HCEC 1CT (cell line): ENCODE measurements around the gene RBL1.
A peak's percentile ranks its signal among the peaks of the same experiment; 100 is the strongest.
"Not testable (repeated sequence)": the region's sequence is repeated elsewhere in the genome, so short reads cannot be mapped to it uniquely, and the experiment has no call there.

Experiments
- DNase-seq: peaks from one replicate; pipeline ENCODE4 v3.0.0-alpha.2; 2017

The RBL1 gene

DNA sequence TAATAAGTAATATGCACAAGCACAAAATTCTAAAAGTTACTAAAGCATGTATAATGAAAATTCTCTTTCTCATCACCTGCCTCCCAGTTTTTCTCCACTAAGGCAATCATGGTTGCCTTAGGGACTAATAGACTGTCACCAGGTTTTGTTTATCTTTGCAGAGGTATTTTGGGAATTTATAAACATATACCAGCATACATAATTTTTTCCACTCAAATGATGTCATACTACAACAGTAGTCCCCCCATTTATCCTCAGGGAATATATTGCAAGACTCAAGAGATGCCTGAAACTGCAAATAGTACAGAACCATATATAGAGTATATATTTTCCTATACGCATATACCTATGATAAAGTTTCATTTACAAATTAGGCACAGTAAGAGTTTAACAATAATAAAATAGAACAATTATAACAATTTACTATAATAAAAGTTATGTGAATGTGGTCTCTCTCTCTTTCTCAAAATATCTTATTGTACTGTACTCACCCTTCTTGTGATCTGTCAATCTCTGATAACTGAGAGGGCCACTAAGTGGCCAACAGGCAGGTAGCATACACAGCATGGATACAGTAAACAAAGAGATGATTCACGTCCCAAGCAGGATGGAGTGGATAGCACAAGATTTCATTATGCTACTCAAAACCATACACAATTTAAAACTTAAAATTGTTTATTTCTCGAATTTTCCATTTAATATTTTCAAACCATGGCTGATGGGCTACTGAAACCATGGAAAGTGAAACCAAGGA is 19.7 kb downstream of the RBL1 start:
- DNase-seq = peak; percentile 10

DNA sequence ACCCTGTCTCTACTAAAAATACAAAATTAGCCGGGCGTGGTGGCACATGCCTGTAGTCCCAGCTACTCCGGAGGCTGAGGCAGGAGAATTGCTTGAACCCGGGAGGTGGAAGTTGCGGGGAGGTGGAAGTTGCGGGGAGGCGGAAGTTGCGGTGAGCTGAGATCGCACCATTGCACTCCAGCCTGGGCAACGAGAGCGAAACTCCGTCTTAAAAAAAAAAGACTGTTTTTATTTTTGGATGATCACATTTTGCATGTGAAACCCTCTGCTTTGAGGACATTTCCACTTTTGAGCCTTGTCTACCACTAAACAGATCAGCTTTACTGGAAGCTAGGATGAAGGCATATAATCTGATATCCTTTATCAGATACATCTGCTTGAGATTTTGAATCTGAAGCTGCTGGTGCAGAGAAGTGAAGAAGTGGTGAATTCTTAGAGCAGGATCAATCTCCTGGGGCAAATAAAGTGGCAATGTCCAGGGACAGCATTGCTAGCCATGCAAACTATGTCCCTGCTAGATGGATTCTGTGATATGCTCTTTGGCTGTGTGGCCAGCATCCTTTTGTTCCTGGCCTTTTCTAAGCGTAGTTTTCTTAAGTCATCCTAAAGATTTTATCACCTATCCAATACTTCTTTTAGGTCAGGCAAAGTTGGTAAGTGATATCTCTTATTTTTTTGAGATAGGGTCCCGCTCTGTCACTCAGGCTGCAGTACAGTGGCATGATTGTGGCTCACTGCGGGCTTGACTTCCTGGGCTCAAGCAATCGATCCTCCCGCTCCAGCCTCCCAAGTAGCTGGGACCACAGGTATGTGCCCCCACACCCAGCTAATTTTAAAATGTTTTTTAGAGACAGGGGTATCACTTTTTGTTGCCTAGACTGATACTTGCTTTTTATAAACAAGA is 23.3 kb downstream of the RBL1 start:
- DNase-seq = no peak

GRCh38 chr20:37071481-37071911 is 24.3 kb downstream of the RBL1 start:
- no peak for DNase-seq

GRCh38 chr20:37069563-37069962 is 26.2 kb downstream of the RBL1 start:
- DNase-seq = not testable (repeated sequence)

GRCh38 chr20:37066168-37066567 is 29.6 kb downstream of the RBL1 start:
- no peak for DNase-seq

- DNase-seq = no peak
Measured at GRCh38 chr20:37055276-37055675, 40.5 kb downstream of the RBL1 start.

DNA sequence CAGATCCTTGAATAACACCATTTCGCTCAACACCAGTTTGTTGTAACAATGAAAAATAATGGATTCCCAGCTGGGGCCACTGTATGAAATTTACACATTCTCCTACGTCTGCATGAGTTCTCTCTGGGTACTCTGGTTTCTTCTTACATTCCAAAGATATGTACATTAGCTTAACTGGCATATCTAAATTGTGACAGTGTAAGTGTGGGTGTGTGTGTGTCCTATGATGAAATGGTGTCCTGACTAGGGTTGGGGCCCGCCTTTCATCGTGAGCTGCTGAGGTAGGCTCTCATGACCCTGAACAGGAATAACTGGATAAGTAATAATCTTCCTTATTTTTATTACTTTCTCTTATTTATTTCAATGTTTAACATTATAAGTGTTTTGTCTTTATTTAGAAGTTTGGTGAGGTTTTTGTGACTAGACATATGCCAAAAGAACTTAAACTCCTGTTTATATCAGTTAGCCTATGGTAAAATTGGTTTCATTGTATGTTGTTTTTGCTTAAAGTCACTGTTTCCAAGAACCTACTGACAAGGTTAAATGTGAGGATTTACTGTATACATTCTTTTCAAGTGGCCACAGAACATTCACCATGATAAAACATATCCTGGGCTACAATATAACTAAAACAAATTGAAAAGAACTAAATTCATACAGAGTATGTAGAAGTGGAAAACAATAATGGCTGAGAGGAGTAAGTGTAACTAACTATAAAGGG is 42.4 kb downstream of the RBL1 start:
- DNase-seq = no peak

DNA sequence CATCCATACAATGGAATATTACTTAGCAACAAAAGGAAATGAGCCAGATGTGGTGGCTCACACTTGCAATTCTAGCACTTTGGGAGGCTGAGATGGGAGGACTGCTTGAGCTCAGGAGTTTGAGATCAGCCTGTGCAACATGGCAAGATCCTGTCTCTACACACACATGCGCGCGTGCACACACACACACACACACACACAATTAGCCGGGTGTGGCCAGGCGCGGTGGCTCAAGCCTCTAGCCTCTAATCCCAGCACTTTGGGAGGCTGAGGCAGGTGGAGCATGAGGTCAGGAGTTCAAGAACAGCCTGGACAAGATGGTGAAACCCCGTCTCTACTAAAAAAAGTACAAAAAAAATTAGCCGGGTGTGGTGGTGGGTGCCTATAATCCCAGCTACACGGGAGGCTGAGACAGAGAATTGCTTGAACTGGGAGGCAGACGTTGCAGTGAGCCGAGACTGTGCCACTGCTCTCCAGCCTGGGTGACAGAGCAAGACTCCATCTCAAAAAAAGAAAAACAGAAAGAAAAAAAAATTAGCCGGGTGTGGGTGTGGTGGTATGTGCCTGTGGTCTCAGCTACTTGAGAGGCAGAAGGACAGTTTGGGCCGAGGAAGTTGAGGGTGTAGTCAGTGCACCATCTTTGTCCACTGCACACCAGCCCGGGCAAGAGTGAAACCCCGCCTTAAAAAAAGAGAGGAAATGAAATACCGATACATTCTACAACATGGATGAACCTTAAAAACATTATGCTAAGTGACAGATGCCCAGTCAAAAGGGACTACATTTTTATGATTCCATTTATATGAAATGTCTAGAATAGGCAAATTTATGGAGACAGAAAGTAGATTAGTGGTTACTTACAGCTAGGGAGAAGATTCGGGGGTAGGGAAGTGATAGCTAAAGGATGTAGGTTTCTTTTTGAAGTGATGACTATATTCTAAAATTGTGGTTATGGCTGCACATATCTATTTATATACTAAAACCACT is 52.5 kb downstream of the RBL1 start:
- DNase-seq = no peak

GRCh38 chr20:37039366-37039765 is 56.4 kb downstream of the RBL1 start:
- DNase-seq = not testable (repeated sequence)

DNA sequence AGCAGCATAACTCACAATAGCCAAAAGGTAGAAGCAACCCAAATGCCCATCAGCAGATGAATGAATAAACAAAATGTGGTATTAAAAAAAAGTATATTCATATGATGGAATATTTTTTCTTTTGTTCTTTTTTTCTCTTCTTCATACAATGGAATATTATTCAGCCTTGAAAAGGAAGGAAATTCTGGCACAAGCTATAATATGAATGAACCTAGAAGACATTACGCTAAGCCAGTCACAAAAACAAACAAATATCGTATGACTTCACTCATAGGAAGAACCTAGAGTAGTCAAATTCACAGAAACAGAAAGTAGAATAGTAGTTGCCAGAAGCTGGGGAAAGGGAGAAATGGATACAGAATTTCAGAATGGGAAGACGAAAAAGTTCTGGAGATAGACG is 63.7 kb downstream of the RBL1 start:
- DNase-seq = no peak

- DNase-seq = no peak
Measured at GRCh38 chr20:37020636-37021035, 75.2 kb downstream of the RBL1 start.

- DNase-seq = not testable (repeated sequence)
Measured at GRCh38 chr20:37012631-37013030, 83.2 kb downstream of the RBL1 start.

DNA sequence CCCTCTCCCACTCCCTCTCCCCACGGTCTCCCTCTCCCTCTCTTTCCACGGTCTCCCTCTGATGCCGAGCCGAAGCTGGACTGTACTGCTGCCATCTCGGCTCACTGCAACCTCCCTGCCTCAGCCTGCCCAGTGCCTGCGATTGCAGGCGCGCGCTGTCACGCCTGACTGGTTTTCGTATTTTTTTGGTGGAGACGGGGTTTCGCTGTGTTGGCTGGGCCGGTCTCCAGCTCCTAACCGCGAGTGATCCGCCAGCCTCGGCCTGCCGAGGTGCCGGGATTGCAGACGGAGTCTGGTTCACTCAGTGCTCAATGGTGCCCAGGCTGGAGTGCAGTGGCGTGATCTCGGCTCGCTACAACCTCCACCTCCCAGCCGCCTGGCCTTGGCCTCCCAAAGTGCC is 83.9 kb downstream of the RBL1 start:
- not testable (repeated sequence) for DNase-seq

DNA sequence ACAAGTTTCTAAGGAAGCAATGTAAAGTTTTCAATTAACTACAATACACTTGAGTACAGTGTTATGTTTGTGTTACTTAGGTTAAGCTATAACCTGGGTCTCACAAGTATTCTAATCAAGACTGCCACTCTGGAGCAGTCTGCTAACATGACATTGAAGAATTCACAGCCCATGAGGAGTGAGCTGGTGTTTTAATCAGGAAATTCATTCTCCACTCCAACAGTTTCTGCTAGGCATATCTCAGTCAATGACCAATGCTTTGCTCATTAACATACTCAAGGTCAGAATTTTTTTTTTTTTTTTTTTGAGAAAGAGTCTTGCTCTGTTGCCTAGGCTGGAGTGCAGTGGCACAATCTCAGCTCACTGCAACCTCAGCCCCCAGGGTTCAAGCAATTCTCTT is 84.7 kb downstream of the RBL1 start:
- no peak for DNase-seq

GRCh38 chr20:37007898-37008649 is 87.7 kb downstream of the RBL1 start:
- DNase-seq = peak; percentile 34

DNA sequence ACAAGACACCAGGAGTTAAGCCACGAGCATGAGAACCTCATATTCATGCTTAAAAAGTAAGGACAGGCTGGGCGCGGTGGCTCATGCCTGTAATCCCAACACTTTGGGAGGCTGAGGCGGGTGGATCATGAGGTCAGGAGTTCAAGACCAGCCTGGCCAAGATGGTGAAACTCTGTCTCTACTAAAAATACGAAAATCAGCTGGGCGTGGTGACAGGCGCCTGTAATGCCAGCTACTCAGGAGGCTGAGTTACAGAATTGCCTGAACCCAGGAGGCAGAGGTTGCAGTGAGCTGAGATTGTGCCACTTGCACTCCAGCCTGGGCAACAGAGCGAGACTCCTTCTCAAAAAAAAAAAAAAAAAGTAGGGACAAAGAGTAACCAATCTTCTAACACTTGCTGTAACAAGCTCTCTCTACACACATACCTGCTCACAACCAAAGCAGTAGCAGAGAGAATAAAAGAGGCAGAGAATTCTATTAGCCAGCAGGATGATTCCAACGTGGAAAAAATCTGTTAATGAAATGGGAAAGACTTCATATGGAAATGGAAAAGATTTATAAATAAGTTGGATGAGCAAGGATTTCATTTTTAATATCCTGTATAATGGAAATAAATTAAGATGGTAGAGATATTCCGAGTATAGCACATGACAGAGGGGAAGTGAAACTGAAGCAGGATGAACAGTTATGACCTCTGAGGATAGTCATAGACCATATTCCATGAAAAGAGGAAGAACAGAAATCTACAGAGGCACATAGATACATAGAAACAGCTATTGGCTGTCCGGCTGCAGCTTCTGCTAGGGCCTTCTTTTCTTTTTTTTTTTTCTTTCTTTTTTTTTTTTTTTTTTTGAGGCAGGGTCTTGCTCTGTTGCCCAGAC is 90.5 kb downstream of the RBL1 start:
- not testable (repeated sequence) for DNase-seq

DNA sequence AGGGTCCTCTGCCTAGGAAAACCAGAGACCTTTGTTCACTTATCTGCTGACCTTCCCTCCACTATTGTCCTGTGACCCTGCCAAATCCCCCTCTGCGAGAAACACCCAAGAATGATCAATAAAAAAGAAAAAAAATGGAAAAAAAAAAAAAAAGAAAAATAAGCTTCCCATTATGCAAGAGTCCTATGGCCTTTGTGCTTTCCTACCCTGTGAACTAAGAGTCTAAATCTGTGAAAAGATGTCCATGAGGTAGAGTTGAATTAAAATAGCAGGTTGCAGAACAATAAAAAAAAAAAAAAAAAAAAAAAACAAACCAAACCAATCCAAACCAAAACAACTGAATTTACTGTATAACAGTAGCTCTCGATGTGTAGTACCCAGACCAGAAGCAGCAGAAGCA is 94.2 kb downstream of the RBL1 start:
- not testable (repeated sequence) for DNase-seq

GRCh38 chr20:37000171-37000570 is 95.6 kb downstream of the RBL1 start:
- not testable (repeated sequence) for DNase-seq

GRCh38 chr20:36998652-36999051 is 97.1 kb downstream of the RBL1 start:
- no peak for DNase-seq

DNA sequence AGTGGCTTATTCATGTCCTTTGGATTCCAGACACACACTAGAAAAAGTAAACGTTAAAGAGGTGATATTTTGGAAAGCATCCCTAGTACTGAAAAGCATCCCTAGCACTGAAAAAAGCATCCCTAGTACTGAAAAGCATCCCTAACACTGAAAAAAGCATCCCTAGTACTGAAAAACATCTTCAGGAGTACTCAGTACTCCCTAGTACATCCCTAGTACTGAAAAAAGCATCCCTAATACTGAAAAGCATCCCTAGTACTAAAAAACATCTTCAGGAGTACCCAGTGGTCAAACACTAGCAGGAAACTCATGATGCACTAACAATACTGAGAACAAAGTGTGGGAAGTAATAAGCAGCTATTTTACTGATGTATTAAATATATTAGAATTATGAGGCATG is 98.7 kb downstream of the RBL1 start:
- peak; percentile 22 for DNase-seq
